NCI-H1105 treated with DMSO at 0.1 percent for 48 hours (cell line): ENCODE measurements around the gene IL1B.
"Not testable (repeated sequence)": the region's sequence is repeated elsewhere in the genome, so short reads cannot be mapped to it uniquely, and the experiment has no call there.

Experiments used
- DNase-seq: peaks from one replicate; lab custom pipeline; 2025; lab: John Stamatoyannopoulos, UW

Gene IL1B

DNA sequence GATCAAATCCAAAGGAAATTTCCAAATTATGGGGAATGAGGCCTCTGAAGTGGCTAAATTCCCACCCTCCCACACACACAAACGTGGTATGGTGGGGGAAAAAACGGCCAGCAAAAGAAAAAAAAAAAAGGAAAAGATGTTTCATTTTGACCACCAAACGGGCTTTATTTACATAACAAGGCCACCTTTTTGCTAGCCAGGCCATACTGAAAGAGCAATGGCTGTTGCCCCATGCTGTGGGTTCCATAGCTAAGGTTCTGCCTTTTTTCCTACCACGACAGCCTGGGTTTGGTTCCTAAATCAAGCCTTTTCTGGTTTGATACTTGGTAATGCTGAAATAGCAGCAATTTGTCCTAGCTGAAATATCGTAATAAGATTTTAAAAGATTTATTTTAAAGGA is 14.0 kb upstream of the IL1B start:
- no peak for DNase-seq

DNA sequence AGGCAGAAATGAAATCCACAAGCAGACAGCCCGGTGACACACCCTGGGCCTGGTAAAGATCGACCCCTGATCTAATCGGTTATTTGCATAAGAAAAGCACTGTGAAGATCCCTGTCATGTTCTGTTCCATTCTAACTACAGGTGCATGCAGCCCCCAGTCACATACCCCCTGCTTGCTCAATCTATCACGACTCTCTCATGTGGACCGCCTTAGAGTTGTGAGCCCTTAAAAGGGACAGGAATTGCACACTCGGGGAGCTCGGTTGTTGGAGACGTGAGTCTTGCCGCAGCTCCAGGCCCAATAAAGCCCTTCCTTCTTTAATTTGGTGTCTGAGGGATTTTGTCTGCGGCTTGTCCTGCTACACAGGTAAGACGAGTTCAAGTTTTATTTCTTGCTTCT is 13.4 kb upstream of the IL1B start:
- no peak for DNase-seq

DNA sequence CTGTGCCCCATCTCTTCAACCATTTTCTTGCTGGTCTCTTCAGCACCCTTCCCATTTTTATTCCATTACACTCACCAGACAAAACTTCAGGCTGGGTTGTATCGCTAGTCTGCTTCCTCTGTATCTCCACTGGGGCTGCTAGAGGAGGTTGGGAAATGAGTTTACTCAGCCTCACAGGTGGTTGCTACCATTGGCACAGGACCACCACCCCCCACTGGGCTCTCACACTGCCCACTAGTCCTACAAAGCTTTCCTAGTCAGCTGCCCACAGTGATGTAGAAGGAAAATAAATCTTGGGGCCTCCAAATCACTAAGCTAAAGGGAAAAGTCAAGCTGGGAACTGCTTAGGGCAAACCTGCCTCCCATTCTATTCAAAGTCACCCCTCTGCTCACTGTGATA is 12.3 kb upstream of the IL1B start:
- no peak for DNase-seq

DNA sequence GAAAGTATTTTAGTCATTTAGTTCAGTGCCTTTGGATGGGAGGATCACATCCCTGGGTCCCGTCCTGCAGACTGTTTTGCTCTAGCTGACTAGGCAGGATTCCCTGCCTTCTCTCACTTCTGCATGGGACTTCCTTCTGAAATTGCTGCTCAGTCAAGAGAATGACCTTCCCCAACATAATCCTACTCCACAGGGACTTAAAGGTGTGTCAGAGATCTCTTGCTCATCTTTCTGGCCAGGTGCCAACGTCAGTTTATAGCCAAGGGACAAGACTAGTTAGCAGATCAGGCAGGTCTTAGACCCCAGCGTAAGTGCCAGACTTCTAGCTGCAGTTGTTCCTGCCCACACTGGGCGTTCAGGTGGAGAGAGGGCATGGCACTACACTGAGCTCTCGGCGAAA is 9.5 kb upstream of the IL1B start:
- no peak for DNase-seq

- DNase-seq: no peak
Observed at GRCh38 chr2:112843836-112844235, 7.3 kb upstream of the IL1B start.

DNA sequence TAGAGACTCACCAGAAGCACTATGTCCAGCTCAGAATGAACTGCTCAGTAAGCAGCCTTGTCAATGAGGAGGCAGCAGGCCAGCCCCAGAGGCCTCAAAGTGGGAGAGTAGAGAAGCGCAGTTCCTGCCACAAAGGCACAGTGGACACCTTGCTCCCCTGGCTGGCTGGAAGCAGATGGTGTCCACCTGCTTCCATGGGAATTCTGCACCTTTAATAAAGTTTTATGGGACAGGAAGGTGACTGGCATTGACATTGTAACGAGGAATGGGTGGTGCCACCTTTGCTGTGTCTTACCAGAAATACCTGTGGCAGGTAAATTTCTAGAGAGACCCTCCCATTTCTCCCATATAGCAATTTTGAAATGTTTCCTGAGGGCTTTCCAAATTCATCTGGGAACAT is 6.7 kb upstream of the IL1B start:
- DNase-seq: no peak

DNA sequence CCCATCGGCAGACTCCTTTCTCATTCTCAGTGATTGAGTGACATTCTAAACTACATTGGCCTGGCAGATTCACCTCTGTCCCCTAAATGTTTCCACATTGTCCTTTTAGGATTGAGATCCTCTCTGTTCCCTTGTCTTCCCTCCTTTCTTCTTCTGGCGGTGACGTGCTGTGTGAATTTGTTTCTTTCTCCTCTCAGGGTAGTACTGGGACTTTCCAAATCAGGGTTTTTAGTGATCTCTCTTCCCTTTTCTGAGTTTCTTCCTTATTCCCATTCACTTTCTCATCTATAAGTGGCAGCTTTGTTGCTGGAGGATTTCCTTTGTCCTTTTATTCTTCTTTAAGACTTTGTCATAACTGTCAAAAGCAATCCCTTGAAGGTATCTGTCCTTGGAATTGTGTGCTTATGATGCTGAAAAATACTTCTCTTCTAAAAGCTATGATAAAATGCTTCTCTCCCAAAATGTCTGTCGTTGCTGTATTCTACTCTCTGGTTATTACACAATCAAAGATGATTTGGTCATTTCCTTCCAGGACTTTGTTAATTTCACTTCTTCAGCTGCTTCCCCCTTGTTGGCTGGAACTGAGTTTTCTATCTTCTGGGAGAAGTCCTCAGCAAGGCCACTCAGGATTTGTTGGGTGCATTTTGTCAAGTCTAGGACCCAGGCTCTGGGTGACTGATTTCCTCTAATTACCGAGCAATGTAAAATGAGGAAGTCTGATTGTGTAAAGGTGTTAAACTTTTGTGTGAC is 4.9 kb upstream of the IL1B start:
- DNase-seq: no peak

GRCh38 chr2:112840068-112840445 is 3.5 kb upstream of the IL1B start:
- DNase-seq: no peak

DNA sequence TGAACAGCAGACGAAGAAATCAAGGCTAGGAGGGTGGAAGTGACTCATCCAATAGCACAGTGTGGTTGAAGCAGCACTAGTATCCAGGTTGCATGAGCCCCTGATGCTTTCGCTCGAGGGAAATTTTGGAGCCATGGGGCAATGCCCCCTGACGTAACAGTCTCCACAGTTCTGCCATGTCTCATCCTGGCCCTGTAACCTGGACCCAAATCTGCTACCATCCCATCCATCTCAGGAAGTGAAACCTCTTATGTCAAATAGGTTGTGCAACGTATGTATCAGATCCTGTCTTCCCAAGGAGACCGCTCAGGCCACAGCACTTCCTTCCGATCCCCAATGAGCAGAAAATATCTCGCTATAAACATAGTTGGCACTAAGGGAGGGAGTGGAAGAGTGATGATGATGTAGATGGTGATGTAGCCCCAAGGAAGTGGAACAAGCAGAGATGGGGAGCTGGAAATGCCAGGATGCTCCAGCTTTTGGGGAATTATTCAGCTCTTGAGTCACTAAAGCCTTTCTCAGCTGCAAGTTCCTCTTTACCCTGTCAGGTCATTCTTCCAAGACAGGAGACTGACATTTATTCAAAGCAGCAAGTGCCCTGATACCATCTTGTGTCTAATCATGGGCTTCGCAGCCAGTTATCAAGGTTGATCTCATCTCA is 3.0 kb upstream of the IL1B start:
- DNase-seq: no peak

DNA sequence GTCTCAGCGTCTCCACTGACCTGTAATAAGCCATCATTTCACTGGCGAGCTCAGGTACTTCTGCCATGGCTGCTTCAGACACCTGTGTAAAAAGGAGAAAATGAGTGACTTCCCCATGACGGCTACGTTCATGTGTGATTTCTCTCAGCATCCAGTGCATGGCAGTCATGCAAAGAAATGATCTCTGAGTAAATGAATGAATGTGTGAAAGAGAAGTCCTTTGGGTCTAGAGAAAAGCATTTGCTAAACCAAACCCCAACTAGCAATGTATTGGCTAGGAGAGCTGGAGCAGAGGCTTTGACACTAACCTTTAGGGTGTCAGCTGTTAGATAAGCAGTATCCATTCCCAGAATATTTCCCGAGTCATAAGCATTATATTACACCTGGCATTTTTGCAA is 417 bp downstream of the IL1B start:
- DNase-seq: no peak

GRCh38 chr2:112835536-112836162 is 930 bp downstream of the IL1B start:
- DNase-seq: no peak

DNA sequence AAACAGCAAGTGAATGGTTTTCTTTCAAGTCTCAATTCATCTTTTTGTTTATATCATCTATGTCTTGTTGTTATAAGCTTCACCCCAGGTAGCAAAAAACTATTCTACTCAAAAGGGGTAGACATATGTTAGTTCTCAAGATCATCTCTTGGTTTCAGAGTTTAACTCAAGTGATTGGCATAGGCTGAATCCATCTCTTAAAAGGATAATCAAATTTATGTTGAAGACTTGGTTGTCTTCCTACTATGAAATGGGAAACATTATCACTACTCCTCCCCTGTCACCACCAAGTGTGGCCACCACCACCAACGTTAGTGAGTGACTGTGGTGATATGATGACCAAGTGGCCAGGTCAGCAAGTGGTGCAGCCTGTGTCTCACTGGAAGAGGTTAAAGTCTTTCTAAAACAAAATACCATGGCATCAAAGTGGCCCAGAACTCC is 1.5 kb downstream of the IL1B start:
- no peak for DNase-seq

DNA sequence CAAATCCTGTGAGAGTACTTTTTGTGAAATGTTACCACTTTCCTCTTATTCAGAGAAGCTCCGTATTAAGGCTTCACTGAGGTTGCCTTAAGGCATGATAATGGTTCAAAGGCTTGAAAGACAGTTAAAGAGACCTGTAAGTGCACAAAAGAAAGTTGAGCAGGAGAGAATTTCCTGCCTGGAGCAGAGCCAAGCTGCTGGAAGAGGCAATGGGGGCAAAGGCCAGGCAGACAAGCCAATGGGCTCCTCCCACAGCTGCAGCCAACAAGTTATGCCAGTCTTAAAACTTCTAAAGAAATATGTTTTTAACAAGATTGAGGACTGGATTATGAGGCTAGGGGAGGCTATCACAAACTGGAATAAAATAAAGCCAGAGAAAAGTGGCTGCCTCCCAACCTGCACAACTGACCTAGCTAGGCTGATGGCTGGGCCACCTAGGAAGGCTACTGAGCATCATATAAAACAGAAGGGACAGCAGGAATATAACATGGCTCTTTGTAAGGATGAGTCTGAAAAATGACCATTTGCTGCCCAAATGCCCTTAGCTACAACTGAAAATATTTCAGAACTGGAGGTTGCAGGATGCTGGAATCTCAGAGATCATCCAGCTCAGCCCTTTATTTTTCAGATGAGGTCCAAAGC is 2.1 kb downstream of the IL1B start:
- DNase-seq: no peak

DNA sequence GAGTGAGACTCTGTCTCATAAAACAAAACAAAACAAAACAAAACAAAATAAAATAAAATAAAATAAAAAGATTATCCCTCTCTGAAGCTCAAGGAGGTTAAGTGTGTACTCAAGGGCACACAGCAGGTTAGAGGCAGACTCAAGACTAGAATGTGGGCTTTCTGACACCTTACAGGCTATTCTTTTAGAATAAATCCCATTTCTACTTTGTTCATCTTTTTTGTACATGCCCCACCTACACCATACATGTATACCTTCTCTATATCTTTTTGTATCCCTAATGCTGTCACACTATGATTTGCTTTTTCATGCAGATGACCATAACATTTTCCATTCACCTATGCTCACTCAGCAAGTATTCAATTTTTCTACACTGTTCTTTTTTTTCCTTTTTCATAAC is 2.6 kb downstream of the IL1B start:
- no peak for DNase-seq

GRCh38 chr2:112833639-112833931 is 3.0 kb downstream of the IL1B start:
- DNase-seq: not testable (repeated sequence)

- DNase-seq: no peak
Observed at GRCh38 chr2:112832841-112833638, 3.5 kb downstream of the IL1B start.

DNA sequence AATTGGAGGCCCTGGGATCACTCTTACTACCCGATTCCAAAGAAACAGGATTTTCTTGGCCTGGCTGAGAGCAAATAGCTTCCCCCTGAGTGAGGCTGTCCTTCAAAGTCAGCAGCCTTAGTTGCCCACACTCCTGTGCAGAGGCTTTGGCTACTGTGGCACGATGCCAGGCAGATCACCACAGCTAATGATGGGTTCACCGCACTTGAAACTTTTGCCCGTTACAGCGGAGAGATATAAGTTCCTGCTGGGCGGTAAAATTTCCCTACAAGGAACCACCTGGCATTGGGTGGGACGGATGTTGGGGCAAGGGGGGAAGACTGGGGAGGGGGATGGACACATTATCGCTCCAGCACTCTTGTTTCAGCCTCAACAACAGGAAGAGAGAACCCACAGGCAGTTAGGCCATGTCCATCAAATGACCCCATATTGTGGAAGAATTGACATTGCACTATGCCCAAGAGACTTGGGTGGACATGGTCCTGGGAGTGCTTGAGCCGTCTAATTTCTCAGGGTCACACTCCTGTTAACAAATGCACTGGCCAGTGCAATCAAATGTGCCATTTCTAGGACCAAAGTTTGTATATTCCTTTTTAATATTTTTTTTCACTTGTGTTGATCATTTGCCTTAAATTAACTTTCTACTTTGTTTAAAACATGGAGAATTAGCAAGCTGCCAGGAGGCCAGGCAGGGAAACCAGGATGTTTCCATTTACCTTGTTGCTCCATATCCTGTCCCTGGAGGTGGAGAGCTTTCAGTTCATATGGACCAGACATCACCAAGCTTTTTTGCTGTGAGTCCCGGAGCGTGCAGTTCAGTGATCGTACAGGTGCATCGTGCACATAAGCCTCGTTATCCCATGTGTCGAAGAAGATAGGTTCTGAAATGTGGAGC is 4.4 kb downstream of the IL1B start:
- no peak for DNase-seq

GRCh38 chr2:112831513-112831845 is 5.1 kb downstream of the IL1B start:
- DNase-seq: no peak

- DNase-seq: no peak
Observed at GRCh38 chr2:112830682-112831512, 5.7 kb downstream of the IL1B start.

DNA sequence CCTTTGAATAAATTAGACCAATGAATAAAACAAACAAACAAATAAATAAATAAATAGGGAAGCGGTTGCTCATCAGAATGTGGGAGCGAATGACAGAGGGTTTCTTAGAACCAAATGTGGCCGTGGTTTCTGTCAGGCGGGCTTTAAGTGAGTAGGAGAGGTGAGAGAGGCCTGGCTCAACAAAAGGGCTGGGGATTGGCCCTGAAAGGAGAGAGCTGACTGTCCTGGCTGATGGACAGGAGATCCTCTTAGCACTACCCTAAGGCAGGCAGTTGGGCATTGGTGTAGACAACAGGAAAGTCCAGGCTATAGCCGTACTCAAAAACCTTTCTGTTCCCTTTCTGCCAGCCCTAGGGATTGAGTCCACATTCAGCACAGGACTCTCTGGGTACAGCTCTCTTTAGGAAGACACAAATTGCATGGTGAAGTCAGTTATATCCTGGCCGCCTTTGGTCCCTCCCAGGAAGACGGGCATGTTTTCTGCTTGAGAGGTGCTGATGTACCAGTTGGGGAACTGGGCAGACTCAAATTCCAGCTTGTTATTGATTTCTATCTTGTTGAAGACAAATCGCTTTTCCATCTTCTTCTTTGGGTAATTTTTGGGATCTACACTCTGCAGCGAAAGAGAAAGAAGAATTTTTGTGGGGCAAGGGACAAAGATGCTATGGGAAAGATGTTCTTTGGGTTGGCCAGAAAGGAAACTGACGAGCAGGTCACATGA is 6.5 kb downstream of the IL1B start:
- no peak for DNase-seq
